SK-N-SH treated with all-trans-retinoic acid at 6 μM for 48 hours (cell line): ENCODE results near the gene DIPK1A.

ENCODE experiments used
- ATAC-seq: fragments of 200-7000 bp; cut with Tn5 transposase; 3 replicates; pipeline ENCODE4 v1.9.1; 2020; ENCODE audit warnings: mild to moderate bottlenecking, moderate library complexity
- ARNTL ChIP-seq: fragments of 450-650 bp; formaldehyde crosslinking; IDR thresholded peaks from 2 replicates; pipeline ENCODE4 v1.5.0; 2020; ENCODE audit warnings: low read depth, mild to moderate bottlenecking, moderate library complexity, borderline replicate concordance
- BACH2 ChIP-seq: fragments of 250-450 bp; sonication (Bioruptor Pico); IDR thresholded peaks from 2 replicates; pipeline ENCODE4 v1.9.0; 2021; ENCODE audit warnings: mild to moderate bottlenecking, borderline replicate concordance
- ISL1 ChIP-seq: fragments of 250-450 bp; sonication (Bioruptor Pico); IDR thresholded peaks from 2 replicates; pipeline ENCODE4 v2.1.2; 2022; ENCODE audit warnings: mild to moderate bottlenecking, moderate library complexity
- OSR1 ChIP-seq: fragments of 250-450 bp; sonication (Bioruptor Pico); IDR thresholded peaks from 2 replicates; pipeline ENCODE4 v1.8.0; 2022; ENCODE audit warnings: moderate library complexity, mild to moderate bottlenecking, inconsistent platforms
- PATZ1 ChIP-seq: fragments of 250-450 bp; sonication (Bioruptor Pico); IDR thresholded peaks from 2 replicates; pipeline ENCODE4 v1.8.0; 2020; ENCODE audit warnings: mild to moderate bottlenecking, moderate library complexity, borderline replicate concordance
- POU6F1 ChIP-seq: fragments of 250-450 bp; sonication (Bioruptor Pico); IDR thresholded peaks from 2 replicates; pipeline ENCODE4 v1.8.0; 2021; ENCODE audit warnings: low read depth, mild to moderate bottlenecking, moderate library complexity, borderline replicate concordance
- PPARA ChIP-seq: fragments of 250-450 bp; sonication (Bioruptor Pico); IDR thresholded peaks from 2 replicates; pipeline ENCODE4 v1.5.0; 2020; ENCODE audit warnings: mild to moderate bottlenecking, borderline replicate concordance
- RARB ChIP-seq: fragments of 250-450 bp; sonication (Bioruptor Pico); IDR thresholded peaks from 2 replicates; pipeline ENCODE4 v1.8.0; 2021; ENCODE audit warnings: mild to moderate bottlenecking, moderate library complexity
- TCF4 ChIP-seq: fragments of 250-450 bp; sonication (Bioruptor Pico); IDR thresholded peaks from 2 replicates; pipeline ENCODE4 v1.8.0; 2021; ENCODE audit warnings: mild to moderate bottlenecking, moderate library complexity, borderline replicate concordance
- TOX ChIP-seq: fragments of 250-450 bp; sonication (Bioruptor Pico); IDR thresholded peaks from 2 replicates; pipeline ENCODE4 v1.8.0; 2021; ENCODE audit warnings: mild to moderate bottlenecking, moderate library complexity, borderline replicate concordance
- ZC3H10 ChIP-seq: fragments of 250-450 bp; sonication (Bioruptor Pico); IDR thresholded peaks from 2 replicates; pipeline ENCODE4 v1.5.1; 2021; ENCODE audit warnings: mild to moderate bottlenecking, moderate library complexity
- ZNF565 ChIP-seq: fragments of 450-650 bp; formaldehyde crosslinking; conservative IDR thresholded peaks from 2 replicates; pipeline ENCODE4 v1.5.0; 2020; ENCODE audit warnings: low read depth, mild to moderate bottlenecking, moderate library complexity
- ZNF70 ChIP-seq: fragments of 450-650 bp; formaldehyde crosslinking; IDR thresholded peaks from 2 replicates; pipeline ENCODE4 v1.5.0; 2020; ENCODE audit warnings: mild to moderate bottlenecking, moderate library complexity
- ZNF8 ChIP-seq: fragments of 450-650 bp; formaldehyde crosslinking; IDR thresholded peaks from 2 replicates; pipeline ENCODE4 v1.5.0; 2020; ENCODE audit warnings: mild to moderate bottlenecking, moderate library complexity
- TF ChIP-seq, protein P1 (sequence below): fragments of 250-450 bp; sonication (Bioruptor Pico); IDR thresholded peaks from 2 replicates; pipeline ENCODE4 v1.5.1; 2021; ENCODE audit warnings: mild to moderate bottlenecking, moderate library complexity
- TF ChIP-seq, protein P2 (sequence below): fragments of 250-450 bp; sonication (Bioruptor Pico); IDR thresholded peaks from 2 replicates; pipeline ENCODE4 v1.5.0; 2020; ENCODE audit warnings: mild to moderate bottlenecking, moderate library complexity
- TF ChIP-seq, protein P3 (sequence below): fragments of 250-450 bp; sonication (Bioruptor Pico); IDR thresholded peaks from 2 replicates; pipeline ENCODE4 v1.5.1; 2020; ENCODE audit warnings: low read depth, mild to moderate bottlenecking, moderate library complexity

DIPK1A gene

GRCh38 chr1:92961131-92961895 lies at the start of gene DIPK1A:
Gene DIPK1A (minus strand): TSS chr1:92961462. CDS start chr1:92961429, 33 bp downstream.
- no peak for TF ChIP-seq ZC3H10
- TF ChIP-seq PATZ1 (CRISPR knock-in tag): no peak
- TF ChIP-seq TCF4 (CRISPR knock-in tag): no peak
- TF ChIP-seq ZNF565 (CRISPR knock-in tag): no peak
- no peak for TF ChIP-seq TOX (CRISPR knock-in tag)
- no peak for TF ChIP-seq OSR1 (CRISPR knock-in tag)
- TF ChIP-seq, protein P1, sequence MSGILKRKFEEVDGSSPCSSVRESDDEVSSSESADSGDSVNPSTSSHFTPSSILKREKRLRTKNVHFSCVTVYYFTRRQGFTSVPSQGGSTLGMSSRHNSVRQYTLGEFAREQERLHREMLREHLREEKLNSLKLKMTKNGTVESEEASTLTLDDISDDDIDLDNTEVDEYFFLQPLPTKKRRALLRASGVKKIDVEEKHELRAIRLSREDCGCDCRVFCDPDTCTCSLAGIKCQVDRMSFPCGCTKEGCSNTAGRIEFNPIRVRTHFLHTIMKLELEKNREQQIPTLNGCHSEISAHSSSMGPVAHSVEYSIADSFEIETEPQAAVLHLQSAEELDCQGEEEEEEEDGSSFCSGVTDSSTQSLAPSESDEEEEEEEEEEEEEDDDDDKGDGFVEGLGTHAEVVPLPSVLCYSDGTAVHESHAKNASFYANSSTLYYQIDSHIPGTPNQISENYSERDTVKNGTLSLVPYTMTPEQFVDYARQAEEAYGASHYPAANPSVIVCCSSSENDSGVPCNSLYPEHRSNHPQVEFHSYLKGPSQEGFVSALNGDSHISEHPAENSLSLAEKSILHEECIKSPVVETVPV: no peak
- no peak for TF ChIP-seq RARB
- no peak for TF ChIP-seq BACH2 (CRISPR knock-in tag)
- TF ChIP-seq POU6F1 (CRISPR knock-in tag): no peak
- TF ChIP-seq ZNF8 (CRISPR knock-in tag): no peak
- TF ChIP-seq, protein P2, sequence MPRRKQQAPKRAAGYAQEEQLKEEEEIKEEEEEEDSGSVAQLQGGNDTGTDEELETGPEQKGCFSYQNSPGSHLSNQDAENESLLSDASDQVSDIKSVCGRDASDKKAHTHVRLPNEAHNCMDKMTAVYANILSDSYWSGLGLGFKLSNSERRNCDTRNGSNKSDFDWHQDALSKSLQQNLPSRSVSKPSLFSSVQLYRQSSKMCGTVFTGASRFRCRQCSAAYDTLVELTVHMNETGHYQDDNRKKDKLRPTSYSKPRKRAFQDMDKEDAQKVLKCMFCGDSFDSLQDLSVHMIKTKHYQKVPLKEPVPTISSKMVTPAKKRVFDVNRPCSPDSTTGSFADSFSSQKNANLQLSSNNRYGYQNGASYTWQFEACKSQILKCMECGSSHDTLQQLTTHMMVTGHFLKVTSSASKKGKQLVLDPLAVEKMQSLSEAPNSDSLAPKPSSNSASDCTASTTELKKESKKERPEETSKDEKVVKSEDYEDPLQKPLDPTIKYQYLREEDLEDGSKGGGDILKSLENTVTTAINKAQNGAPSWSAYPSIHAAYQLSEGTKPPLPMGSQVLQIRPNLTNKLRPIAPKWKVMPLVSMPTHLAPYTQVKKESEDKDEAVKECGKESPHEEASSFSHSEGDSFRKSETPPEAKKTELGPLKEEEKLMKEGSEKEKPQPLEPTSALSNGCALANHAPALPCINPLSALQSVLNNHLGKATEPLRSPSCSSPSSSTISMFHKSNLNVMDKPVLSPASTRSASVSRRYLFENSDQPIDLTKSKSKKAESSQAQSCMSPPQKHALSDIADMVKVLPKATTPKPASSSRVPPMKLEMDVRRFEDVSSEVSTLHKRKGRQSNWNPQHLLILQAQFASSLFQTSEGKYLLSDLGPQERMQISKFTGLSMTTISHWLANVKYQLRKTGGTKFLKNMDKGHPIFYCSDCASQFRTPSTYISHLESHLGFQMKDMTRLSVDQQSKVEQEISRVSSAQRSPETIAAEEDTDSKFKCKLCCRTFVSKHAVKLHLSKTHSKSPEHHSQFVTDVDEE: no peak
- TF ChIP-seq, protein P3, sequence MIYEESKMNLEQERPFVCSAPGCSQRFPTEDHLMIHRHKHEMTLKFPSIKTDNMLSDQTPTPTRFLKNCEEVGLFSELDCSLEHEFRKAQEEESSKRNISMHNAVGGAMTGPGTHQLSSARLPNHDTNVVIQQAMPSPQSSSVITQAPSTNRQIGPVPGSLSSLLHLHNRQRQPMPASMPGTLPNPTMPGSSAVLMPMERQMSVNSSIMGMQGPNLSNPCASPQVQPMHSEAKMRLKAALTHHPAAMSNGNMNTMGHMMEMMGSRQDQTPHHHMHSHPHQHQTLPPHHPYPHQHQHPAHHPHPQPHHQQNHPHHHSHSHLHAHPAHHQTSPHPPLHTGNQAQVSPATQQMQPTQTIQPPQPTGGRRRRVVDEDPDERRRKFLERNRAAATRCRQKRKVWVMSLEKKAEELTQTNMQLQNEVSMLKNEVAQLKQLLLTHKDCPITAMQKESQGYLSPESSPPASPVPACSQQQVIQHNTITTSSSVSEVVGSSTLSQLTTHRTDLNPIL: no peak
- TF ChIP-seq ISL1 (CRISPR knock-in tag): no peak
- no peak for TF ChIP-seq ARNTL (CRISPR knock-in tag)
- no peak for TF ChIP-seq ZNF70 (CRISPR knock-in tag)
- TF ChIP-seq, all 23 proteins: peak for 0
- ATAC-seq: peak; percentile 79

- TF ChIP-seq, protein P2: no peak
- TF ChIP-seq ZC3H10 (no peak), ZNF8 (CRISPR knock-in tag) (no peak), PPARA (CRISPR knock-in tag) (no peak), OSR1 (CRISPR knock-in tag) (no peak)
- TF ChIP-seq, protein P3: no peak
- no peak for ATAC-seq
These were observed 46.8 kb upstream of the DIPK1A start for GRCh38 chr1:93007941-93008577.
